GM10847 (cell line): Measurements from ENCODE around the gene ENOX2.

ENCODE experiments used
- POLR2A ChIP-seq: IDR thresholded peaks from 2 replicates; pipeline ENCODE4 v1.6.1; 2011; ENCODE audit not compliant: insufficient read length; ENCODE audit errors: extremely low read depth

ENOX2 gene

GRCh38 chrX:130836447-130836846, 66.6 kb downstream of the ENOX2 start:
- no peak for TF ChIP-seq POLR2A

DNA sequence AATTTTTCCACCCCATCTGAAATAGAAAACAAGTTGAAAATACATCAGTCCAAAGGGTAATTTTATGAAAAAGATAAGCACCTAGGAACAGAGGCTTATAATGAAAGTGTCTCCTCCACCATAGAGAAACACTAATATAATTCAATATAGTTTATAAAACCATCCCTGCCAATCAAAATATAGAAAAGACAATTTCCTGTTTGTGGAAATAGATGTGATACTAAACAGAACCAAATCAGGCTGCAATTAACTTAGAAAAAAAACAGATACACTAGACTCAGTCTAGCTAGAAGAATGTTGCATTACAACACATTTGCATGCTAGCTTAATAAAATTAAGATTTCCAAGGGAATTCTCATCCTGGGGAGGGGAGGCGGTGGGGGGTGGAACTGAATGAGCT, 68.2 kb downstream of the ENOX2 start:
- no peak for TF ChIP-seq POLR2A

DNA sequence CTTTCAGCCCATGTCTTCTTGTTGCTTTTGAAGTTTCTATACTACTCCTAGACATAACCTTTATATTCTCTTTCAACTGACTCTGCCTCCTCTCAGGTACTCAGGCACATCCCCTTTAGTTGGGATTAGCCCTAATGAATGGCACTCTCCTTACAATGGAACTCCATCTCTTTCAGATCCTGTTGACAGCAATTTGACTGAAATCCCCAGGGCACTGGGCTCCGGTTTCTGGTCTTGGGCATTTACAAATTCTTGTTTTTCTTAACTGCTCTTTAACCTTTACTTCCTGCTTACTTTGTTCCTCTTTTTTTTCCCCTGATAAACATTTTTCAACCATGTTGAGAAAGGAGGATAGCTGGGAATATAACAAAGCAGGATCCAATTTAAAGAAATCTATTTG, 68.9 kb downstream of the ENOX2 start:
- no peak for TF ChIP-seq POLR2A

DNA sequence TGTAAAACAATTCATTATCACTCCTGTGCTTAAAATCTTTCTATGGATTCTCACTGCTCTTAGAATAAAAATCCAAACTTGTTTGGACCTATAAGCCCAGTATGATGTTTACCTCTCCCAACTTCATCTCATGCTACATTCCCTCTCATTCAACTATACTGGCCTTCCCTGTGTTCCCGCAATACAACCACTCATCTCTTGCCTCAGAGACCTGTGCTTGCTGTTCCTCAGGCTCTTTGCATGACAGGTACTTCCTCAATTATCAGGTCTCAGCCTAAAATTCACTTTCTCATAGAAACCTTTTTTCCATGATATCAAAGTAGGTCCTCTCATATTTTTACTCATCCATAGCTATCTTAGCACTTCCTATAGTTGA, 71.7 kb downstream of the ENOX2 start:
- TF ChIP-seq POLR2A, result no peak

GRCh38 chrX:130830599-130831346, 72.2 kb downstream of the ENOX2 start:
- no peak for TF ChIP-seq POLR2A

- no peak for TF ChIP-seq POLR2A
Measured at GRCh38 chrX:130829526-130830515, 73.2 kb downstream of the ENOX2 start.

GRCh38 chrX:130828641-130829040, 74.4 kb downstream of the ENOX2 start:
- TF ChIP-seq POLR2A, result no peak

DNA sequence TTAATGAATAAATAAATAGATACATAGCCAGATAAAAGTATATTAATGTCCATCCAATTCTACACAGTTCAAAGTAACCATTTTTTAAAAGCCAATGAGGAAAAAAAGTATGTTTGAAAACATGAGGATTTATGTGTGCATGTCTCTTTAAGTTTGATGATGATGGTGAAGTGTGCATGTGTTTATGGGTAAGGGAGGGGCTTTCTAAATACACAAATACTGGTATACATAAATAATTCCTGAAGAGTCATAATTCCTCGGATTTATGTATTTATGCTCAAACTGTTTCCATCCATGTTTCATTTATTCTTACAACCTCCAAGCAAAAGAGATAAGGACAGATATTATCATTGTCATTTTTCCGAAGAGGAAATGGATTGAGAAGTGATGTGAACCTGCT, 75.4 kb downstream of the ENOX2 start:
- TF ChIP-seq POLR2A, result no peak

DNA sequence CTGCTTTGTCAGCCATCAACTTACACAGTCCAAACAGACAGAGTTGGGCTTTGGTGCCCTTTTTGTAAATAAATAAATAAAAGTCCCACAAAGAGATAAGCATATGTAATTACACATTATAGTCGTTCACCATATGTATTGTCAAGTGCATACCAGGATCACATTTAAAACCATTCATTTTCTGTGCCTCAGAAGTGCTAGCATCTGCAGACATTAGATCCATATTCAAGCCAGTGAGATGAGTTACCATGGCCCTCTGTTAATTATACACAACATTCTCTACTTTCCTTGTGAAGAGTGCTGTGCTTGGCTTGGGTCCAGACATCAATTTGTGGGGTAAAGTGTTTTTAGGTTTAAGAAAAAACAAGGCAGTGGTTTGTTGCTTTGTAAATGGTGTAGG, 76.8 kb downstream of the ENOX2 start:
- TF ChIP-seq POLR2A, result no peak

DNA sequence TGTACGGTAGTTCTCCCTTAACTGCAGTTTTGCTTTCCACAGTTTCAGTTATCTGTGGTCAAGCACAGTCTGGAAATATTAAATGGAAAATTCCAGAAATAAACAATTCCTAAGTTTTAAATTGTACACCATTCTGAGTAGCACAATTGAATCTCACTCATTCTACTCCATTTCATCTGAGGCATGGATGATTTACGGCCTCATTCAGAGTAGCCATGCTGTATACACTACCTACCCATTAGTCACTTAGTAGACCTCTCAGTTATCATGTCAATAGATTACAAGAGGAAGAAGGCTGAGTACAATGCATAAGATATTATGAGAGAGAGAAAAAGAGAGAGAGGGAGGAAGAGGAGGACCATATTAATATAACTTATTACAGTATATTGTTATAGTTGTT, 77.5 kb downstream of the ENOX2 start:
- TF ChIP-seq POLR2A, result no peak

GRCh38 chrX:130810561-130810960, 92.4 kb downstream of the ENOX2 start:
- no peak for TF ChIP-seq POLR2A

GRCh38 chrX:130805903-130806302, 97.1 kb downstream of the ENOX2 start:
- no peak for TF ChIP-seq POLR2A

GRCh38 chrX:130803537-130803936, 99.5 kb downstream of the ENOX2 start:
- TF ChIP-seq POLR2A, result no peak

DNA sequence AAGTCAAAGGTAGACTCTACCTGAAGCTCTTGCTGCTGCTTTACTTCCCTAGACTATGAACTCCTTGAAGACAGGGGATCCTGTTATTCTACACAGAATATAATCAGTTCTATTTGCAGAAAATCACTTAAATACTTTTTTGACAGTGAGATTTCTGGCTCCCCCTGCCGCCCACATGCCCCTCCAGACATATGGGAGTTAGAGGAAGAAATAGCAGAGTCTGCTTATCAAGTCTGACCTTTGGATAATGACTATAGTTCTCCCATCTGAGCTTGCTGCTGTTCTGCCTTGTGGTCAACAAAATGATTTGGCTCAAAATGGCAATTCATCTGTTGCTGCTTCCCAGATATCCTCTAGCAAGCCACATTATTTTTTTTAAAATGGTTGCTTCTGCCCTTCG, 101.1 kb downstream of the ENOX2 start:
- no peak for TF ChIP-seq POLR2A

DNA sequence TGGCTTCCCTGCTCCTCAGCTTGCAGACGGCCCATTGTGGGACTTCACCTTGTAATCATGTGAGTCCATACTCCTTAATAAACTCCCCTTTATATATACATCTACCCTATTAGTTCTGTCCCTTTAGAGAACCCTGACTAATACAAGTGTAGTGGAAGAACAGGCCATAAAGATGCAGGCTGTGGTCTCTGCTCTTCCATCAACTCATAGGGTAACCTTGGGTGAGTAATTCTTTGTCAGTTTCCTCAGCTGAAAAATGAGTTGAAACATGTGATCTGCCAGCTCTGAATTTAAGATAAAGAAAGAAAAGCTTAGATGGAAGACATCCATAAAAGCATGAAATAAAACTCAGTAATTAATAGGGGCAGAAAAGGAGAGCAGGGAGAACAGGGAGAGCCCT, 103.6 kb downstream of the ENOX2 start:
- TF ChIP-seq POLR2A, result no peak

- TF ChIP-seq POLR2A, result no peak
Measured at GRCh38 chrX:130793975-130794374, 109.0 kb downstream of the ENOX2 start.
